GM21447 (cell line): ENCODE data around the gene PTPRCAP.
A peak's percentile ranks its signal among the peaks of the same experiment; 100 is the strongest.

Experiments
- ATAC-seq: cut with Tn5 transposase; IDR thresholded peaks from one replicate; pipeline ENCODE4 v1.9.1; 2021; ENCODE audit not compliant: unreplicated experiment

The PTPRCAP gene

GRCh38 chr11:67441731-67442351 is 4.4 kb upstream of the PTPRCAP start:
- ATAC-seq = no peak

GRCh38 chr11:67441098-67441563 is 3.6 kb upstream of the PTPRCAP start:
- no peak for ATAC-seq

GRCh38 chr11:67440229-67441097 is 3.0 kb upstream of the PTPRCAP start:
- ATAC-seq = no peak

GRCh38 chr11:67439321-67440228 is 2.1 kb upstream of the PTPRCAP start:
- no peak for ATAC-seq

- ATAC-seq = no peak
Measured at GRCh38 chr11:67438158-67438902, 848 bp upstream of the PTPRCAP start.

GRCh38 chr11:67437809-67438157 is 301 bp upstream of the PTPRCAP start:
- ATAC-seq = no peak

GRCh38 chr11:67436459-67437081 is 912 bp downstream of the PTPRCAP start:
- ATAC-seq = peak; percentile 45

- no peak for ATAC-seq
Measured at GRCh38 chr11:67435727-67436458, 1.6 kb downstream of the PTPRCAP start.

GRCh38 chr11:67435031-67435726 is 2.3 kb downstream of the PTPRCAP start:
- ATAC-seq = no peak

- ATAC-seq = no peak
Measured at GRCh38 chr11:67434395-67434881, 3.0 kb downstream of the PTPRCAP start.

GRCh38 chr11:67433536-67434394 is 3.7 kb downstream of the PTPRCAP start:
- ATAC-seq = no peak

- no peak for ATAC-seq
Measured at GRCh38 chr11:67432655-67433349, 4.7 kb downstream of the PTPRCAP start.

- ATAC-seq = no peak
Measured at GRCh38 chr11:67431346-67432249, 5.9 kb downstream of the PTPRCAP start.

- no peak for ATAC-seq
Measured at GRCh38 chr11:67429722-67430121, 7.8 kb downstream of the PTPRCAP start.

GRCh38 chr11:67429038-67429668 is 8.3 kb downstream of the PTPRCAP start:
- ATAC-seq = no peak
